NCI-H748 treated with DMSO at 0.1 percent for 48 hours (cell line): Measurements from ENCODE around the gene DHX15.
A peak's percentile ranks its signal among the peaks of the same experiment; 100 is the strongest.

Experiments
- DNase-seq: peaks from one replicate; lab custom pipeline; 2025; lab: John Stamatoyannopoulos, UW

Gene DHX15

GRCh38 chr4:24584211-24584850 lies at the start of gene DHX15:
DHX15 (minus strand) TSS chr4:24584554; CDS start chr4:24584393, 161 bp downstream.
- peak; percentile 44 for DNase-seq

- no peak for DNase-seq
Observed at GRCh38 chr4:24632011-24632410, 47.7 kb upstream of the DHX15 start.

GRCh38 chr4:24630937-24631336 lies 46.6 kb upstream of the DHX15 start:
- DNase-seq, result no peak

- no peak for DNase-seq
Observed at GRCh38 chr4:24625091-24625490, 40.7 kb upstream of the DHX15 start.

- no peak for DNase-seq
Observed at GRCh38 chr4:24624381-24624780, 40.0 kb upstream of the DHX15 start.

- DNase-seq, result no peak
Observed at GRCh38 chr4:24622146-24622834, 37.9 kb upstream of the DHX15 start.

- no peak for DNase-seq
Observed at GRCh38 chr4:24615977-24616376, 31.6 kb upstream of the DHX15 start.

- DNase-seq, result no peak
Observed at GRCh38 chr4:24614881-24615280, 30.5 kb upstream of the DHX15 start.

GRCh38 chr4:24613502-24613901 lies 29.1 kb upstream of the DHX15 start:
- no peak for DNase-seq

GRCh38 chr4:24611575-24611974 lies 27.2 kb upstream of the DHX15 start:
- no peak for DNase-seq

- no peak for DNase-seq
Observed at GRCh38 chr4:24607334-24607733, 23.0 kb upstream of the DHX15 start.

GRCh38 chr4:24605216-24605615 lies 20.9 kb upstream of the DHX15 start:
- DNase-seq, result no peak

GRCh38 chr4:24604558-24605214 lies 20.3 kb upstream of the DHX15 start:
- DNase-seq, result no peak

GRCh38 chr4:24603343-24603742 lies 19.0 kb upstream of the DHX15 start:
- DNase-seq, result no peak

GRCh38 chr4:24601121-24601520 lies 16.8 kb upstream of the DHX15 start:
- no peak for DNase-seq

- no peak for DNase-seq
Observed at GRCh38 chr4:24599275-24599674, 14.9 kb upstream of the DHX15 start.

GRCh38 chr4:24598025-24598424 lies 13.7 kb upstream of the DHX15 start:
- peak; percentile 5 for DNase-seq

GRCh38 chr4:24595659-24596058 lies 11.3 kb upstream of the DHX15 start:
- no peak for DNase-seq

- DNase-seq, result no peak
Observed at GRCh38 chr4:24594887-24595286, 10.5 kb upstream of the DHX15 start.

GRCh38 chr4:24589448-24589847 lies 5.1 kb upstream of the DHX15 start:
- no peak for DNase-seq

- DNase-seq, result no peak
Observed at GRCh38 chr4:24588216-24588954, 4.0 kb upstream of the DHX15 start.

- peak; percentile 3 for DNase-seq
Observed at GRCh38 chr4:24583451-24584210, 723 bp downstream of the DHX15 start.
